Colonic mucosa (tissue), 4 donors: Measurements from ENCODE around the gene SEPTIN2. TPM values are rescaled to one million over a fixed set of nuclear protein-coding genes. Genes with fewer than 3 reads are reported as not detected.
A peak's percentile ranks its signal among the peaks of the same experiment; 100 is the strongest.

ENCODE experiments used
- DNase-seq: peaks from one replicate; pipeline ENCODE4 v3.0.0-alpha.2; 2020
- H3K27ac ChIP-seq: fragments of 200-600 bp; one replicate; pipeline ENCODE4 v1.8.0; 2021
- H3K27me3 ChIP-seq: fragments of 200-600 bp; one replicate; pipeline ENCODE4 v1.8.0; 2021
- H3K36me3 ChIP-seq: fragments of 200-600 bp; one replicate; pipeline ENCODE4 v1.8.0; 2021
- H3K4me1 ChIP-seq: fragments of 200-600 bp; one replicate; pipeline ENCODE4 v1.8.0; 2021; ENCODE audit warnings: mild to moderate bottlenecking
- H3K4me3 ChIP-seq: fragments of 200-600 bp; one replicate; pipeline ENCODE4 v1.8.0; 2021
- H3K9ac ChIP-seq, 2 donors: one replicate each; pipeline ENCODE4 v1.7.0; 2013; ENCODE audit warnings: control low read depth in 2 of 2, low read depth in 2 of 2, low read length in 2 of 2
- H3K9me3 ChIP-seq: fragments of 200-600 bp; one replicate; pipeline ENCODE4 v1.8.0; 2021
- CTCF ChIP-seq: fragments of 200-600 bp; IDR thresholded peaks from one replicate; pipeline ENCODE4 v1.8.0; 2022; ENCODE audit warnings: antibody characterized with exemption, mild to moderate bottlenecking
- intact Hi-C: fragments of 100-400 bp; cut with DNase I; formaldehyde crosslinking; loops from one replicate; pipeline ENCODE4 v1.14.1; 2022
- total RNA-seq, 2 donors: library from RNA; stranded (reverse); fragmentation: NEBNext Ultra II Directional in 1 of 2; extraction: Animal tissue kit (Norgen Biotek cat#: 25700) in 1 of 2; gene quantifications; one replicate each; pipeline ENCODE4 v1.2.1, GENCODE V29; 2021
- donor health status: healthy.
- donor health status: DM: no; HTN: no; CAD: no.
- donor health status: DM: no; HTN: no; CAD: no.

The SEPTIN2 gene
- total RNA-seq, result 100 to 1,000 TPM; 196 to 244 TPM

DNA sequence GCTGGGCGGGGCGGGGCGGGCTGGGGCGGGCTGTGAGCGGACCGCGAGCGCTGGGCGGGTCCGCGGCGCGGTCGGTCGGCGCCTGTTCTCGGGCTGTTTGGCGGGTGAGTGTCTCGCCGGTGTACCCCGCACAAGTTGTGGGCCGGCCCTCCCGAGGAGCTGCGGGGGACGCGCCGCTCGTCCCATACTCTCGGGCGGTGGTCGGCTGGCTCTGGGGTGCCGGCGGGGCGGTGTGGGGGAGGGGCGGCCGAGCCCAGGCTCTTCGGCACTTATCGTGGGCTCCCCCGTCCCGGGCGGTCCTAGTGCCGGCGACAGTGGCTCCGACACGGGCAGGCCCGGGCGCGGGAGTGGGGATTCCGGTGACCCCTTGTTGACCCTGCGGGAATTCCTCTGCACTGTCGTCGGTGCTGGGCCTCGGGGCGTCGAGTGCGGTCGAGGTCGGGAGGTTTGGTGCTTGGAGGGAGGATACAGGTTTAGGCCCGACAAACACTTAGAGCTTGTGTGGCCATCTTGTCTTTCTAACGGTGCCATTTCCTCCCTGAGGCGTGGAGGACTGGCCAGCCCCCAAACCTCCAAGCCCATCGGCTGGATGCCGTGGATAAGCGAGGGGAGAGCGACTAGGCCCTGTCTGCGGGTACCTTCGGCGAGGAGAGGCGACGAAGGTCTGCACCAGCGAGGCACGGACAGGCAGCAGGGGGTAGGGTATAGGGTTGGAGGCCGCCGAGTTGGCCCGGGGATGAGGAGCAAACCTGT lies at the start of gene SEPTIN2:
SEPTIN2 (plus strand) TSS at position 47 of the 753 bp plus-strand sequence. CDS start 8,308 bp downstream, outside the sequence.
- Histone ChIP-seq H3K9me3 (no peaks in the 10 kb centered on the region), H3K27me3 (no peaks in the 10 kb centered on the region), H3K36me3 (no peaks in the 10 kb centered on the region), H3K4me1 (no peaks in the 10 kb centered on the region), H3K4me3 (peak within 1 kb of the TSS; percentile 82), H3K27ac (peak within 1 kb of the TSS; percentile 94), H3K9ac (peak within 1 kb of the TSS; percentile 91 to 98)
- intact Hi-C loops, result loop anchor here (2.0 kb wide), 1 partner anchor 43 kb away; no protein-coding TSS in a partner anchor
- peak; percentile 73 for DNase-seq
- TF ChIP-seq CTCF, result no peak

- intact Hi-C loops, result no loop called here
- peaks cover 13% of the 10 kb centered on the region for H3K36me3 ChIP-seq
Observed at GRCh38 chr2:241267249-241268067, 48.3 kb upstream of the SEPTIN2 start.

GRCh38 chr2:241268306-241268705 lies 47.4 kb upstream of the SEPTIN2 start:
- Histone ChIP-seq H3K27me3 (no peaks in the 10 kb centered on the region), H3K9me3 (no peaks in the 10 kb centered on the region), H3K4me3 (no peak overlapping the region), H3K27ac (no peak overlapping the region), H3K9ac (no peak overlapping the region), H3K4me1 (peaks cover 11% of the 10 kb centered on the region), H3K36me3 (peaks cover 13% of the 10 kb centered on the region)
- TF ChIP-seq CTCF, result no peak
- intact Hi-C loops, result no loop called here
- DNase-seq, result no peak

More at GRCh38 chr2:241267249-241268067, 48.3 kb upstream of the SEPTIN2 start:
- no peak overlapping the region for H3K4me3 ChIP-seq
- no peak for TF ChIP-seq CTCF
- H3K9me3 ChIP-seq, result no peaks in the 10 kb centered on the region
- no peak overlapping the region for H3K9ac ChIP-seq
- peaks cover 11% of the 10 kb centered on the region for H3K4me1 ChIP-seq
- no peak overlapping the region for H3K27ac ChIP-seq
- DNase-seq, result no peak
- no peaks in the 10 kb centered on the region for H3K27me3 ChIP-seq

GRCh38 chr2:241268716-241269445 lies 46.8 kb upstream of the SEPTIN2 start:
- H3K9me3 ChIP-seq, result no peaks in the 10 kb centered on the region
- no peak overlapping the region for H3K27ac ChIP-seq
- peak overlapping the region in 1 of 2 donors; percentile 24 for H3K9ac ChIP-seq
- peaks cover 11% of the 10 kb centered on the region for H3K4me1 ChIP-seq
- H3K36me3 ChIP-seq, result peaks cover 13% of the 10 kb centered on the region
- intact Hi-C loops, result no loop called here
- no peak overlapping the region for H3K4me3 ChIP-seq
- no peak for TF ChIP-seq CTCF
- DNase-seq, result no peak
- H3K27me3 ChIP-seq, result no peaks in the 10 kb centered on the region
